Measurements from ENCODE around the gene GGCX.
"Not testable (repeated sequence)": the region's sequence is repeated elsewhere in the genome, so short reads cannot be mapped to it uniquely, and the experiment has no call there.

The GGCX gene

DNA sequence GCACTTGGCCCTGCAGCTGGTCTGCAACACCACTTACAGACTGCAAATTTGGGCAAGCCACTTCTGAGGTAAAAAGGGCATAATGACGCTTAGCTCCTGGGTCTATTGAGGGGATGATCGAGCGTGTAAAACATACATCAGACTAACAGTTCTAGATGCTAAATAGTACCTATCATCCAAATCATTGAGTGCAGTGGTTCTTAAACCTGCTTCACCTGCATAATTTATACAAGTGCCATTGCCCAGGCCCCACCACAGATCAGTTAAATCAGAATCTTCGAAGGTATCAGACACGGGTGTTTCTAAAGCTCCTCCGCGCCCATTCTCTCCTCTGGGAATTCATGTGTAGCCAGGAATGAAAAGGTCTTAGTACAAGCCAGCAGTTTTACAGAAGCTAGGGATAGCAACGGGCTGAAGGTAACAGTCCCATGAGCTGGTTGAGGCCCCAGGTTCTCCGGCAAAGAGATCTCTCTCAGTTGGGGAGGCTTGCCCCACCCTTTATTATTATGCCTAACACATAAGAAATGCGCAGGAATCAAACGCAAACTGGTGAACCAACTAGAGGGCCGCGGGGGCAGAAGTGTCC, 33.5 kb upstream of the GGCX start:
- Histone ChIP-seq H3K27me3 (ENCODE audit: insufficient read depth, low read length, poor library complexity) (no peaks in the 10 kb centered on the region), H2AFZ (ENCODE audit: low read depth, low read length) (peak overlapping the region; percentile 95), H4K20me1 (ENCODE audit: insufficient read depth, low read length) (peaks cover 13% of the 10 kb centered on the region; the same call in 1 of the 2 replicates), H3K36me3 (ENCODE audit: insufficient read depth, low read length) (peaks cover 21% of the 10 kb centered on the region), H3K27ac (ENCODE audit: low read length) (peak overlapping the region; percentile 88), H3K4me1 (ENCODE audit: insufficient read depth, low read length) (peaks cover 27% of the 10 kb centered on the region), H3K9ac (ENCODE audit: low read depth, low read length) (peak overlapping the region; percentile 78), H3K4me3 (ENCODE audit: low read depth in 1 of 2, low read length in 2 of 2) (peak overlapping the region; percentile 65 to 89), H3K4me2 (ENCODE audit: insufficient read depth, low read length) (peak overlapping the region; percentile 81), H3K79me2 (ENCODE audit: insufficient read depth, low read length) (peaks cover 33% of the 10 kb centered on the region), H3K9me3 (ENCODE audit: insufficient read depth, low read length, severe bottlenecking) (no peaks in the 10 kb centered on the region)
- ATAC-seq (ENCODE audit: insufficient read depth, low read depth) (no peak), DNase-seq (no peak)
- TF ChIP-seq, protein P1, sequence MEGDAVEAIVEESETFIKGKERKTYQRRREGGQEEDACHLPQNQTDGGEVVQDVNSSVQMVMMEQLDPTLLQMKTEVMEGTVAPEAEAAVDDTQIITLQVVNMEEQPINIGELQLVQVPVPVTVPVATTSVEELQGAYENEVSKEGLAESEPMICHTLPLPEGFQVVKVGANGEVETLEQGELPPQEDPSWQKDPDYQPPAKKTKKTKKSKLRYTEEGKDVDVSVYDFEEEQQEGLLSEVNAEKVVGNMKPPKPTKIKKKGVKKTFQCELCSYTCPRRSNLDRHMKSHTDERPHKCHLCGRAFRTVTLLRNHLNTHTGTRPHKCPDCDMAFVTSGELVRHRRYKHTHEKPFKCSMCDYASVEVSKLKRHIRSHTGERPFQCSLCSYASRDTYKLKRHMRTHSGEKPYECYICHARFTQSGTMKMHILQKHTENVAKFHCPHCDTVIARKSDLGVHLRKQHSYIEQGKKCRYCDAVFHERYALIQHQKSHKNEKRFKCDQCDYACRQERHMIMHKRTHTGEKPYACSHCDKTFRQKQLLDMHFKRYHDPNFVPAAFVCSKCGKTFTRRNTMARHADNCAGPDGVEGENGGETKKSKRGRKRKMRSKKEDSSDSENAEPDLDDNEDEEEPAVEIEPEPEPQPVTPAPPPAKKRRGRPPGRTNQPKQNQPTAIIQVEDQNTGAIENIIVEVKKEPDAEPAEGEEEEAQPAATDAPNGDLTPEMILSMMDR (IDR thresholded peaks at IDR 0.05; ENCODE audit: borderline replicate concordance, extremely low read depth, low read length, poor library complexity, severe bottlenecking), result no peak
- no peak for TF ChIP-seq EZH2 (IDR thresholded peaks at IDR 0.05; ENCODE audit: borderline replicate concordance, low read depth, low read length, severe bottlenecking)

DNA sequence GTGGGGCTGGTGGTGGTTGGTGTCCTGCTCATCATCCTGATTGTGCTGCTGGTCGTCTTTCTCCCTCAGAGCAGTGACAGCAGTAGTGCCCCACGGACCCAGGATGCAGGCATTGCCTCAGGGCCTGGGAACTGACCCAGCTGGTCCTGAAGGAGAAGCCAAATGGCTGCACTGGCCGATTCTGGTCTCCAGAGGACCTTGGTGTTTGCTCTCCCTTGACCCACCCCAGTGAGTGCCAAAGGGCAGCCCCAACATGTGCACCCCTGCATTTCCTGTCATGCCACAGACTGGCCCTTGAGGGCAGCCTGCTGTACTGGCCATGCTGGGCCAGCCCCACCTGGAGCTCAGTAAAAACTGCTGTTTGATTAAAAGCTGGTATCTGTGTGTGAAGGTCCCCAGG, 31.7 kb upstream of the GGCX start:
- Histone ChIP-seq H3K27ac (ENCODE audit: low read length) (no peak overlapping the region), H3K36me3 (ENCODE audit: insufficient read depth, low read length) (peaks cover 15% of the 10 kb centered on the region)

DNA sequence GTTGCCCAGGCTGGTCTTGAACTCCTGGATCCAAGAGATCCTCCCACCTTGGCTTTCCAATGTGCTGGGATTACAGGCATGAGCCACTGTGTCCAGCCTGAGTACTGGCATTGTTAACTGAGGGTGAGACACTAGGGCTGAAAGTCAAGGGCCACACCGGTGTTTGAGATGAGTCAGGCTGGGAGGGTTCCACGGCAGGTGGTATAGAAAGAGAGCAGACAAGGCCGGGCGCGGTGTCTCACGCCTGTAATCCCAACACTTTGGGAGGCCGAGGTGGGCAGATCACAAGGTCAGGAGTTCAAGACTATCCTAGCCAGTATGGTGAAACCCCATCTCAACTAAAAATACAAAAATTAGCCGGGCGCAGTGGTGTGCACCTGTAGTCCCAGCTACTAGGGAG, 31.0 kb upstream of the GGCX start:
- H3K27ac ChIP-seq (ENCODE audit: low read length); DNase-seq; H3K9ac ChIP-seq (ENCODE audit: low read depth, low read length); H3K9me3 ChIP-seq (ENCODE audit: insufficient read depth, low read length, severe bottlenecking); H3K4me2 ChIP-seq (ENCODE audit: insufficient read depth, low read length); H3K36me3 ChIP-seq (ENCODE audit: insufficient read depth, low read length); ATAC-seq (ENCODE audit: insufficient read depth, low read depth); H3K27me3 ChIP-seq (ENCODE audit: insufficient read depth, low read length, poor library complexity); H3K4me3 ChIP-seq (ENCODE audit: low read depth in 1 of 2, low read length in 2 of 2); H2AFZ ChIP-seq (ENCODE audit: low read depth, low read length): not testable (repeated sequence)
- Histone ChIP-seq H3K79me2 (ENCODE audit: insufficient read depth, low read length) (peaks cover 30% of the 10 kb centered on the region), H3K4me1 (ENCODE audit: insufficient read depth, low read length) (peaks cover 30% of the 10 kb centered on the region), H4K20me1 (ENCODE audit: insufficient read depth, low read length) (peaks cover 12% of the 10 kb centered on the region; the same call in 1 of the 2 replicates)

More for the DNA sequence above, 31.7 kb upstream of the GGCX start:
- Histone ChIP-seq H3K79me2 (ENCODE audit: insufficient read depth, low read length) (peaks cover 33% of the 10 kb centered on the region), H3K9me3 (ENCODE audit: insufficient read depth, low read length, severe bottlenecking) (no peaks in the 10 kb centered on the region), H3K4me1 (ENCODE audit: insufficient read depth, low read length) (peaks cover 27% of the 10 kb centered on the region), H2AFZ (ENCODE audit: low read depth, low read length) (no peak overlapping the region), H3K27me3 (ENCODE audit: insufficient read depth, low read length, poor library complexity) (no peaks in the 10 kb centered on the region), H3K9ac (ENCODE audit: low read depth, low read length) (no peak overlapping the region), H4K20me1 (ENCODE audit: insufficient read depth, low read length) (peaks cover 13% of the 10 kb centered on the region; the same call in 1 of the 2 replicates), H3K4me3 (ENCODE audit: low read depth in 1 of 2, low read length in 2 of 2) (no peak overlapping the region), H3K4me2 (ENCODE audit: insufficient read depth, low read length) (no peak overlapping the region)
- ATAC-seq (ENCODE audit: insufficient read depth, low read depth) (no peak), DNase-seq (no peak)
- TF ChIP-seq, protein P1 (IDR thresholded peaks at IDR 0.05; ENCODE audit: borderline replicate concordance, extremely low read depth, low read length, poor library complexity, severe bottlenecking), result no peak
- TF ChIP-seq EZH2 (IDR thresholded peaks at IDR 0.05; ENCODE audit: borderline replicate concordance, low read depth, low read length, severe bottlenecking), result no peak

DNA sequence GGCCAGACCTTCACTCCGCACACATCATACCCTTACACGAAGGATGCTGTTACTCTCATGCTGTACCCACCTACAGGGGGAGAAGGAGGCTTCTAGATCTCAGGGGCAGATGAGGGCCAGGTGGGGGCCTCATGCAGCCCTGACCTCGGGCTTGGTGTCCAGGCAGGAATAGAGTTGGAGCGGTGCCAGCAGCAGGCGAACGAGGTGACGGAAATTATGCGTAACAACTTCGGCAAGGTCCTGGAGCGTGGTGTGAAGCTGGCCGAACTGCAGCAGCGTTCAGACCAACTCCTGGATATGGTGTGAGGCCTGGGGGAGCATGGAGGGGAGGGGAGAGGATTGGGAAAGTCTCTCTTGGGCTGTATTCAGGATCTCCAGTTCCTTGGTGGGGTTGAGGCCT, 30.3 kb upstream of the GGCX start:
- Histone ChIP-seq H3K9ac (ENCODE audit: low read depth, low read length) (no peak overlapping the region), H3K9me3 (ENCODE audit: insufficient read depth, low read length, severe bottlenecking) (no peaks in the 10 kb centered on the region), H4K20me1 (ENCODE audit: insufficient read depth, low read length) (peaks cover 5% of the 10 kb centered on the region; the same call in 1 of the 2 replicates), H3K4me2 (ENCODE audit: insufficient read depth, low read length) (no peak overlapping the region), H2AFZ (ENCODE audit: low read depth, low read length) (no peak overlapping the region), H3K27ac (ENCODE audit: low read length) (no peak overlapping the region), H3K36me3 (ENCODE audit: insufficient read depth, low read length) (peaks cover 2% of the 10 kb centered on the region; the same call in 1 of the 2 replicates), H3K4me1 (ENCODE audit: insufficient read depth, low read length) (peaks cover 22% of the 10 kb centered on the region), H3K4me3 (ENCODE audit: low read depth in 1 of 2, low read length in 2 of 2) (no peak overlapping the region), H3K27me3 (ENCODE audit: insufficient read depth, low read length, poor library complexity) (no peaks in the 10 kb centered on the region), H3K79me2 (ENCODE audit: insufficient read depth, low read length) (peaks cover 22% of the 10 kb centered on the region)
- TF ChIP-seq, protein P1 (IDR thresholded peaks at IDR 0.05; ENCODE audit: borderline replicate concordance, extremely low read depth, low read length, poor library complexity, severe bottlenecking), result no peak
- no peak for TF ChIP-seq EZH2 (IDR thresholded peaks at IDR 0.05; ENCODE audit: borderline replicate concordance, low read depth, low read length, severe bottlenecking)
- DNase-seq (no peak), ATAC-seq (ENCODE audit: insufficient read depth, low read depth) (no peak)
